Loucy (cell line): Measurements from ENCODE around the gene PITRM1.

Source experiments
- H2AFZ ChIP-seq: fragments of 200-600 bp; sonication (generic); 2 replicates; pipeline ENCODE4 v1.6.0; 2016; ENCODE audit warnings: antibody characterized with exemption, mild to moderate bottlenecking, low read length, moderate library complexity
- H3F3A ChIP-seq: fragments of 200-600 bp; 2 replicates; pipeline ENCODE4 v1.6.0; 2016; ENCODE audit warnings: antibody characterized with exemption, low read depth, mild to moderate bottlenecking
- H3K27me3 ChIP-seq: fragments of 200-600 bp; sonication (generic); 2 replicates; pipeline ENCODE4 v1.6.1; 2014; ENCODE audit warnings: low read length, mild to moderate bottlenecking; ENCODE audit not compliant: insufficient read depth, poor library complexity, severe bottlenecking
- H3K36me3 ChIP-seq: fragments of 200-600 bp; sonication (generic); 2 replicates; pipeline ENCODE4 v1.6.1; 2016; ENCODE audit warnings: low read length; ENCODE audit not compliant: insufficient read depth
- H3K4me1 ChIP-seq: fragments of 200-600 bp; sonication (generic); 2 replicates; pipeline ENCODE4 v1.5.1; 2014; ENCODE audit warnings: low read length, mild to moderate bottlenecking; ENCODE audit not compliant: insufficient read depth, poor library complexity, severe bottlenecking
- H3K4me2 ChIP-seq: fragments of 200-600 bp; sonication (generic); 2 replicates; pipeline ENCODE4 v1.6.0; 2014; ENCODE audit warnings: antibody characterized with exemption, low read length, low read depth, mild to moderate bottlenecking; ENCODE audit not compliant: poor library complexity, severe bottlenecking
- H3K4me3 ChIP-seq: fragments of 200-600 bp; sonication (generic); 2 replicates; pipeline ENCODE4 v1.5.1; 2014; ENCODE audit warnings: low read length, mild to moderate bottlenecking, mixed read lengths; ENCODE audit not compliant: poor library complexity, severe bottlenecking
- H3K79me2 ChIP-seq: fragments of 200-600 bp; sonication (generic); 2 replicates; pipeline ENCODE4 v1.6.1; 2014; ENCODE audit warnings: low read length; ENCODE audit not compliant: insufficient read depth
- H3K9ac ChIP-seq: fragments of 200-600 bp; sonication (generic); 2 replicates; pipeline ENCODE4 v1.6.0; 2014; ENCODE audit warnings: mild to moderate bottlenecking, low read depth, low read length, moderate library complexity; ENCODE audit not compliant: poor library complexity, severe bottlenecking
- H3K9me2 ChIP-seq: fragments of 200-600 bp; sonication (generic); replicated peaks from 2 replicates; pipeline ENCODE4 v1.6.1; 2016; ENCODE audit warnings: low read depth, low read length, mixed read lengths
- H3K9me3 ChIP-seq: fragments of 200-600 bp; sonication (generic); 2 replicates; pipeline ENCODE4 v1.6.1; 2014; ENCODE audit warnings: mild to moderate bottlenecking, antibody characterized with exemption, low read length, low read depth; ENCODE audit not compliant: insufficient read depth
- H4K20me1 ChIP-seq: fragments of 200-600 bp; sonication (generic); 2 replicates; pipeline ENCODE4 v1.6.0; 2014; ENCODE audit warnings: antibody characterized with exemption, low read length, mild to moderate bottlenecking; ENCODE audit not compliant: insufficient read depth, poor library complexity, severe bottlenecking
- EZH2phosphoT487 ChIP-seq: fragments of 200-600 bp; IDR thresholded peaks from 2 replicates; pipeline ENCODE4 v1.6.1; 2018; ENCODE audit warnings: antibody characterized with exemption, mild to moderate bottlenecking, moderate library complexity, borderline replicate concordance
- TF ChIP-seq, protein P1 (sequence below): fragments of 200-600 bp; sonication (generic); conservative IDR thresholded peaks from 2 replicates; pipeline ENCODE4 v1.5.1; 2014; ENCODE audit warnings: mild to moderate bottlenecking, antibody characterized with exemption, low read length

PITRM1 gene

GRCh38 chr10:3128379-3129130 lies 44.0 kb downstream of the PITRM1 start:
- peaks cover 68% of the 10 kb centered on the region; the same call in 1 of the 2 replicates for H3K36me3 ChIP-seq
- H4K20me1 ChIP-seq = no peaks in the 10 kb centered on the region

GRCh38 chr10:3127921-3128320 lies 44.7 kb downstream of the PITRM1 start:
- Histone ChIP-seq H3K9me3 (no peaks in the 10 kb centered on the region), H3K9ac (no peak overlapping the region), H3K9me2 (no peaks in the 10 kb centered on the region), H3K79me2 (no peaks in the 10 kb centered on the region), H3F3A (no peaks in the 10 kb centered on the region), H4K20me1 (no peaks in the 10 kb centered on the region), H3K4me3 (no peak overlapping the region), H2AFZ (no peak overlapping the region), H3K27me3 (no peaks in the 10 kb centered on the region), H3K36me3 (peaks cover 68% of the 10 kb centered on the region; the same call in 1 of the 2 replicates), H3K4me2 (no peak overlapping the region), H3K4me1 (no peaks in the 10 kb centered on the region)
- TF ChIP-seq EZH2phosphoT487 = no peak
- TF ChIP-seq, protein P1, sequence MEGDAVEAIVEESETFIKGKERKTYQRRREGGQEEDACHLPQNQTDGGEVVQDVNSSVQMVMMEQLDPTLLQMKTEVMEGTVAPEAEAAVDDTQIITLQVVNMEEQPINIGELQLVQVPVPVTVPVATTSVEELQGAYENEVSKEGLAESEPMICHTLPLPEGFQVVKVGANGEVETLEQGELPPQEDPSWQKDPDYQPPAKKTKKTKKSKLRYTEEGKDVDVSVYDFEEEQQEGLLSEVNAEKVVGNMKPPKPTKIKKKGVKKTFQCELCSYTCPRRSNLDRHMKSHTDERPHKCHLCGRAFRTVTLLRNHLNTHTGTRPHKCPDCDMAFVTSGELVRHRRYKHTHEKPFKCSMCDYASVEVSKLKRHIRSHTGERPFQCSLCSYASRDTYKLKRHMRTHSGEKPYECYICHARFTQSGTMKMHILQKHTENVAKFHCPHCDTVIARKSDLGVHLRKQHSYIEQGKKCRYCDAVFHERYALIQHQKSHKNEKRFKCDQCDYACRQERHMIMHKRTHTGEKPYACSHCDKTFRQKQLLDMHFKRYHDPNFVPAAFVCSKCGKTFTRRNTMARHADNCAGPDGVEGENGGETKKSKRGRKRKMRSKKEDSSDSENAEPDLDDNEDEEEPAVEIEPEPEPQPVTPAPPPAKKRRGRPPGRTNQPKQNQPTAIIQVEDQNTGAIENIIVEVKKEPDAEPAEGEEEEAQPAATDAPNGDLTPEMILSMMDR = no peak

More at GRCh38 chr10:3128379-3129130, 44.0 kb downstream of the PITRM1 start:
- H3K4me2 ChIP-seq = no peak overlapping the region
- H3K4me1 ChIP-seq = no peaks in the 10 kb centered on the region
- no peak overlapping the region for H3K9ac ChIP-seq
- H3K27me3 ChIP-seq = no peaks in the 10 kb centered on the region
- H3K4me3 ChIP-seq = no peak overlapping the region
- H2AFZ ChIP-seq = no peak overlapping the region
- H3K79me2 ChIP-seq = no peaks in the 10 kb centered on the region
- TF ChIP-seq, protein P1 = no peak
- TF ChIP-seq EZH2phosphoT487 = no peak
- no peaks in the 10 kb centered on the region for H3F3A ChIP-seq
- no peaks in the 10 kb centered on the region for H3K9me3 ChIP-seq
- no peaks in the 10 kb centered on the region for H3K9me2 ChIP-seq

DNA sequence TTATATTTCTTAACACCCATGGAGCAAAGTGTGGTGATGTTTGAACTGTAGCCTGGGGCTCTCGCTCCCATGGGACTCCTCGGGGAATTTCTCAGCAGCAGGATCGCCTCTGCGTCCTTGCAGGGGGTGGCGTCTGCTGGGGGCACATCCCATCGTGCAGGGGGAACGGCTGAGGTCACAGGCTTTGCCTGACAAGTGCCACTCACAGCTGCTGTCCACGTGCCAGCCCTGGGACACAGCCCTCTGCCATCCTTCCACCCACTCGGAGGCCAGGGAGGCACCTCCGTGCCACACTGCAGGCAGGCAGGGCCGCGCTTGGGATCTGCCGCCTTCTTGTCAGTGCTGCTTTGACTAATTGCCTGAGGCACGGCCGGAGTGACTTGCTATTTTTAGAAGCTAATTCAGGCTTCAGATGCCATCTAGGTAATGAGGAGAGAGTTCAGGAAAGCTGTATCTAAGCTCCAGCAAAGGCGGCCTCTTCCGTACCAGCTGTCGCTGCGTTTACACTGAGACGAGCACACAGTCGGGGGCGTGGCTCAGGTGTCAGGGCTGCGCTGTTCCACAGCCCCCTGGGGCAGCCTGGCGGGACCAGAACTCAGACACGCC lies 45.7 kb downstream of the PITRM1 start:
- H3K4me2 ChIP-seq = no peak overlapping the region
- no peaks in the 10 kb centered on the region for H3K79me2 ChIP-seq
- H3K9me3 ChIP-seq = no peaks in the 10 kb centered on the region
- peaks cover 68% of the 10 kb centered on the region; the same call in 1 of the 2 replicates for H3K36me3 ChIP-seq
- H3K27me3 ChIP-seq = no peaks in the 10 kb centered on the region
- no peak for TF ChIP-seq EZH2phosphoT487
- TF ChIP-seq, protein P1 = no peak
- no peaks in the 10 kb centered on the region for H4K20me1 ChIP-seq
- H3K9me2 ChIP-seq = no peaks in the 10 kb centered on the region
- H3K4me1 ChIP-seq = no peaks in the 10 kb centered on the region
- H3K4me3 ChIP-seq = no peak overlapping the region
- H2AFZ ChIP-seq = no peak overlapping the region
- H3F3A ChIP-seq = no peaks in the 10 kb centered on the region
- no peak overlapping the region for H3K9ac ChIP-seq
